SKM-1 treated with dmso at 0.1 percent for 144 hours (cell line): Measurements from ENCODE around the gene TMOD1.
"Not testable (repeated sequence)": the region's sequence is repeated elsewhere in the genome, so short reads cannot be mapped to it uniquely, and the experiment has no call there.

Experiments used
- DNase-seq: peaks from one replicate; lab custom pipeline; 2025; ENCODE audit not compliant: unreplicated experiment; lab: John Stamatoyannopoulos, UW

Gene TMOD1

GRCh38 chr9:97497558-97498375, 3.7 kb upstream of the TMOD1 start:
- DNase-seq, result not testable (repeated sequence)

GRCh38 chr9:97498846-97499245, 2.6 kb upstream of the TMOD1 start:
- not testable (repeated sequence) for DNase-seq

- no peak for DNase-seq
These were observed 1.2 kb upstream of the TMOD1 start for GRCh38 chr9:97500263-97500662.

- no peak for DNase-seq
These were observed 695 bp upstream of the TMOD1 start for GRCh38 chr9:97500765-97501176.

GRCh38 chr9:97501972-97502221, 431 bp downstream of the TMOD1 start:
- no peak for DNase-seq

GRCh38 chr9:97502222-97502983, 937 bp downstream of the TMOD1 start:
- DNase-seq, result no peak

- DNase-seq, result no peak
These were observed 1.8 kb downstream of the TMOD1 start for GRCh38 chr9:97502984-97503861.

GRCh38 chr9:97503862-97504210, 2.4 kb downstream of the TMOD1 start:
- no peak for DNase-seq

GRCh38 chr9:97504381-97505216, 3.1 kb downstream of the TMOD1 start:
- DNase-seq, result no peak

- DNase-seq, result no peak
These were observed 4.4 kb downstream of the TMOD1 start for GRCh38 chr9:97505845-97506244.

GRCh38 chr9:97506306-97506705, 4.8 kb downstream of the TMOD1 start:
- no peak for DNase-seq

- no peak for DNase-seq
These were observed 5.3 kb downstream of the TMOD1 start for GRCh38 chr9:97506787-97507186.

GRCh38 chr9:97507428-97507984, 6.0 kb downstream of the TMOD1 start:
- DNase-seq, result no peak

- DNase-seq, result no peak
These were observed 7.4 kb downstream of the TMOD1 start for GRCh38 chr9:97508852-97509251.

GRCh38 chr9:97510797-97511654, 9.6 kb downstream of the TMOD1 start:
- no peak for DNase-seq

GRCh38 chr9:97511655-97512427, 10.4 kb downstream of the TMOD1 start:
- DNase-seq, result no peak

- no peak for DNase-seq
These were observed 11.6 kb downstream of the TMOD1 start for GRCh38 chr9:97512966-97513560.

GRCh38 chr9:97514531-97514930, 13.1 kb downstream of the TMOD1 start:
- no peak for DNase-seq
